Psoas muscle (tissue), 8 donors: ENCODE results near the gene ASB1. TPM values are rescaled to one million over a fixed set of nuclear protein-coding genes. Genes with fewer than 3 reads are reported as not detected.
A peak's percentile ranks its signal among the peaks of the same experiment; 100 is the strongest.

Experiments
- ATAC-seq, 4 donors: fragments of 200-7000 bp; cut with Tn5 transposase; one replicate each; pipeline ENCODE4 v1.9.1; 2020; ENCODE audit warnings: moderate library complexity in 3 of 4, mild to moderate bottlenecking in 2 of 4
- DNase-seq, 2 donors: peaks; one replicate each; pipeline ENCODE4 v3.0.0-alpha.2; 2020
- H3K27ac ChIP-seq: fragments of 200-600 bp; one replicate; pipeline ENCODE4 v1.8.0; 2022
- H3K27me3 ChIP-seq, 3 donors: fragments of 200-600 bp in 1 of 3; one replicate each; pipeline versions ENCODE4 v1.6.1 to v1.8.0; 2013 to 2022; ENCODE audit warnings: low read length in 2 of 3, mild to moderate bottlenecking in 2 of 3, moderate library complexity in 1 of 3; ENCODE audit not compliant: insufficient read depth in 3 of 3
- H3K36me3 ChIP-seq, 2 donors: fragments of 200-600 bp in 1 of 2; one replicate each; pipeline versions ENCODE4 v1.6.1 to v1.8.0; 2013 to 2022; ENCODE audit warnings: low read depth in 1 of 2, mild to moderate bottlenecking in 1 of 2, moderate library complexity in 1 of 2; ENCODE audit not compliant: insufficient read depth in 1 of 2
- H3K4me1 ChIP-seq: fragments of 200-600 bp; one replicate; pipeline ENCODE4 v1.8.0; 2022
- H3K4me3 ChIP-seq: fragments of 200-600 bp; one replicate; pipeline ENCODE4 v1.8.0; 2022; ENCODE audit warnings: mild to moderate bottlenecking
- H3K9me3 ChIP-seq: fragments of 200-600 bp; one replicate; pipeline ENCODE4 v1.8.0; 2022
- whole genome bisulfite sequencing, 3 donors: extraction: QIAGEN DNeasy Blood & Tissue Kit; methylation state at CpG; one replicate each; pipeline versions ENCODE4 v1.1.6 to v1.1.7; 2013; 5-methylcytosine and 5-hydroxymethylcytosine counted together
- intact Hi-C, 2 donors: fragments of 100-400 bp; cut with DNase I; formaldehyde crosslinking; loops; one replicate each; pipeline versions ENCODE4 v1.11.0 to v1.14.2; 2022
- polyA plus RNA-seq, 3 donors: library from polyadenylated mRNA; stranded (reverse); fragments of 200-250 nt; gene quantifications; one replicate each; pipeline ENCODE4 v1.2.3, GENCODE V29; 2013
- total RNA-seq, 4 donors: library from RNA; stranded (reverse); fragmentation: NEBNext Ultra II Directional in 2 of 4; extraction: Animal tissue kit (Norgen Biotek cat#: 25700) in 2 of 4; gene quantifications; one replicate each; pipeline versions ENCODE4 v1.2.1 to v1.2.4, GENCODE V29; 2021 to 2023
- TF ChIP-seq, protein P1 (sequence below): fragments of 200-600 bp; IDR thresholded peaks from one replicate; pipeline ENCODE4 v1.8.0; 2022; ENCODE audit warnings: antibody characterized with exemption
- donor health status: healthy with polysubstance abuse.
- donor health status: DM: no; HTN: no; CAD: no; lungs with moderate emphysema.
- donor health status: Bipolar disorder and iron deficiency.
- donor health status: healthy.
- donor health status: DM: yes; HTN: yes; CAD: no.
- donor health status: DM: no; HTN: no; CAD: no.
- donor health status: DM: no; HTN: no; CAD: no.
- donor health status: DM: yes; HTN: yes; CAD: no.

The ASB1 gene
- total and polyA plus RNA-seq, 7 donors = 21.3 to 48.0 (median 42.7) TPM

DNA sequence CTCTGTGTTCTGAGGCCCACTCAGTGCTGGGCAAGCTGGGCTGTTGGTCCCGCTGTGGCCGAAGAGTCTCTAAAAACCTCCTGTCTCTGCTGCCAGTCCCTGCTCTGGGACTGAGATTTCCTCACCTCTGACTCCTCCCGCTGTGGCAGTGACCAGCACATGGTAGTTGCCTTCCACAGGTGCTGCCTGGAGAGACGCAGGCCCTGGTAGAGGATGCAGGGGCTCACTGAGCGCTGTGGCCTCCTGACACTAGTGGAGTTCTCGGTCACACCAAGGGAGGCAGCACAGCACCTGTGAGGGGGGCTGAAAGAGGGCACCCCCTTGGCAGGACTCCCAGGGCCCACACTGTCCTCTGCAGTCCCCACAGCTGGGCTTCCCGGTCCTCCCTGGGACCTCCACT is 3.8 kb upstream of the ASB1 start:
- DNase-seq (no peak), ATAC-seq (no peak)
- Histone ChIP-seq H3K9me3 (no peaks in the 10 kb centered on the region), H3K4me3 (no peak overlapping the region), H3K27me3 (no peaks in the 10 kb centered on the region), H3K4me1 (peaks cover 25% of the 10 kb centered on the region), H3K36me3 (no peaks in the 10 kb centered on the region), H3K27ac (no peak overlapping the region)
- 87 to 97% (median 89%) methylated on average over 7 of the region's 7 CpGs for WGBS, 3 donors
- TF ChIP-seq, protein P1, sequence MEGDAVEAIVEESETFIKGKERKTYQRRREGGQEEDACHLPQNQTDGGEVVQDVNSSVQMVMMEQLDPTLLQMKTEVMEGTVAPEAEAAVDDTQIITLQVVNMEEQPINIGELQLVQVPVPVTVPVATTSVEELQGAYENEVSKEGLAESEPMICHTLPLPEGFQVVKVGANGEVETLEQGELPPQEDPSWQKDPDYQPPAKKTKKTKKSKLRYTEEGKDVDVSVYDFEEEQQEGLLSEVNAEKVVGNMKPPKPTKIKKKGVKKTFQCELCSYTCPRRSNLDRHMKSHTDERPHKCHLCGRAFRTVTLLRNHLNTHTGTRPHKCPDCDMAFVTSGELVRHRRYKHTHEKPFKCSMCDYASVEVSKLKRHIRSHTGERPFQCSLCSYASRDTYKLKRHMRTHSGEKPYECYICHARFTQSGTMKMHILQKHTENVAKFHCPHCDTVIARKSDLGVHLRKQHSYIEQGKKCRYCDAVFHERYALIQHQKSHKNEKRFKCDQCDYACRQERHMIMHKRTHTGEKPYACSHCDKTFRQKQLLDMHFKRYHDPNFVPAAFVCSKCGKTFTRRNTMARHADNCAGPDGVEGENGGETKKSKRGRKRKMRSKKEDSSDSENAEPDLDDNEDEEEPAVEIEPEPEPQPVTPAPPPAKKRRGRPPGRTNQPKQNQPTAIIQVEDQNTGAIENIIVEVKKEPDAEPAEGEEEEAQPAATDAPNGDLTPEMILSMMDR = no peak
- intact Hi-C loops = loop anchor here in 1 of 2 donors (5.0 kb wide), 1 partner anchor 41 kb away; no protein-coding TSS in a partner anchor

DNA sequence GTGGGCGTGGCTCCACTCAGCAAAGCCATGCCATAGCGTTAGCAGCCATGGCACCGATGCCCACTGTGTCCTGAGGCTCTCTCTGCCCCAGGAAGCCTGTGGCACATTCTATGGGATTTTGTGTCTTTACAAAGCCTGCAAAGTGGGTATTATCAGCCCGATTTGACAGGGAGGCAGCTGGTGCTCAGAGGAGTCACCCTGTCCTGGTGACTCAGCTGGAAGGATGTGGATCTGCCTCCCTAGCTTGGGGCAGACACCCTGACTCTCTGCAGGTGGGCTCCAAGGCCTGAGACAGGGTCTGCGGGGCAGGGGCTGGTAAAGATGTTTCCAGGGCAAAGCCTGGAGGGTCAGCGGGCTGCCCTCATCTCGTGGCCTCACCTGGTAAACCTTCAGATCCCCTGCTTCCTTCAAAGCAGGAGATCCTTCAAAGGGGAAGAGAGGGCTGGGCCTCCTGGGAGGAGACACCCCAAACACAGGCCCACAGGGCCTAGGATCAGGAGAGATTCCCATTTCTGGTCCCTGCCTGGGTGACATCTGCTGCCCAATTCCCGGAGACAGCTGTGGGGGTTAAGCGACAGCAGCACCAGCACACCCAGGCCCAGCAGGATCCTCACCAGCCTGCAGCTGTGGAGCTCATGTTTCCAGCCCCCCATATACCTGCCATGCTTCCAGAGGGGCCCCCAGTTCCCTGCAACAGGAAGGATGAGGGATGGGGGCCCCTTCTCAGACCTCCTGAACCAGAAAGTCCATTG is 3.0 kb upstream of the ASB1 start:
- Histone ChIP-seq H3K27me3 (no peaks in the 10 kb centered on the region), H3K36me3 (no peaks in the 10 kb centered on the region), H3K9me3 (no peaks in the 10 kb centered on the region), H3K4me3 (no peak overlapping the region), H3K4me1 (peaks cover 26% of the 10 kb centered on the region), H3K27ac (no peak overlapping the region)
- TF ChIP-seq, protein P1 = no peak
- WGBS, 3 donors = 80 to 86% (median 85%) methylated on average over 9 of the region's 9 CpGs
- no peak for DNase-seq
- ATAC-seq = no peak
- intact Hi-C loops = loop anchor here in 1 of 2 donors (5.0 kb wide), 1 partner anchor 41 kb away; no protein-coding TSS in a partner anchor

DNA sequence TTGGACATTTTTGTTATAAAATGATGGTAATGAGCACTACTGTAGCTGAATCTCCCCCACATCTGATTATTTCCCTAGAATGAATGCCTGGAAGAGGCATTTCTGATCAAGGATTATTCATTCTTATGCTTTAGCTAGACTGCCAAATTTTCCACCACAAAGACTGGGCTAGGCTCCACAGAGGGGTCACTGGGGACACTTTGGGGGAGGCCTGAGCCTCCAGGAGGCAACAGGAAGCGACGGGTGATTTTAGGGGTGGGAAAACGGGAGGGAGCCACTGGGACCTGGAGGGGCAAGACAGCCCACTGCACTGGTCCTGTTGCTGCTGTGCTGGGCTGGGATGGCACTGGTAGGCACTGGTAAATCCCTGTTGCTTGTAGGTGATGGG is 2.4 kb upstream of the ASB1 start:
- TF ChIP-seq, protein P1 = no peak
- no peak for DNase-seq
- no peak for ATAC-seq
- intact Hi-C loops = loop anchor here in 1 of 2 donors (5.0 kb wide), 1 partner anchor 42 kb away; no protein-coding TSS in a partner anchor
- H3K9me3 ChIP-seq = no peaks in the 10 kb centered on the region
- peaks cover 22% of the 10 kb centered on the region for H3K4me1 ChIP-seq
- H3K27ac ChIP-seq = no peak overlapping the region
- H3K36me3 ChIP-seq = no peaks in the 10 kb centered on the region
- no peaks in the 10 kb centered on the region for H3K27me3 ChIP-seq
- WGBS, 3 donors = 74 to 77% (median 76%) methylated on average over 3 of the region's 3 CpGs
- no peak overlapping the region for H3K4me3 ChIP-seq

DNA sequence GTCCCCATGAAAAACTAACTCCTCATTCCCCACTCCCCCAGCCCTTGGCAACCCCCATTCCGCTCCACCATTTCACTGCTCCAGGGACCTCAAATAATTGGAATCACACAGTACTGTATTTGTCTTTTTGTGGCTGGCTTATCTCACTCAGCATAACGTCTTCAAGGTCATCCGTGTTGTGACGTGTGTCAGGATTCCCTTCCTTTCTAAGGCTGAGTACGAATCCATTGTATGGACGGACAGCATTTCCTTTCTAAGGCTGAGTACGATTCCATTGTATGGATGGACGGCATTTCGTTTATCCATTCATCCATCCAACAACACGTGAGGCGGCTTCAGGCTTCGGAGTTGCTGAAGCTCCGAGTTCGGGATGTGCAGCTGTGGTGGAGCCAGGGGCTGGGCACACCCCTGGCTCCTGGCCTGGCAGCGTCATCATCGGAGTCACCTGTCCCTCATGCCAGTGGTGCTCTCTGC is 1.2 kb upstream of the ASB1 start:
- ATAC-seq (peak in 3 of 4 donors; percentile 17 to 53 (median 36)), DNase-seq (no peak)
- 48 to 58% (median 54%) methylated on average over 16 of the region's 16 CpGs for WGBS, 3 donors
- TF ChIP-seq, protein P1 = no peak
- peaks cover 22% of the 10 kb centered on the region for H3K4me1 ChIP-seq
- no peaks in the 10 kb centered on the region for H3K27me3 ChIP-seq
- intact Hi-C loops = no loop called here
- H3K36me3 ChIP-seq = no peaks in the 10 kb centered on the region
- H3K4me3 ChIP-seq = peak overlapping the region; percentile 98
- H3K9me3 ChIP-seq = peaks cover 2% of the 10 kb centered on the region
- H3K27ac ChIP-seq = peak overlapping the region; percentile 98
